GM21619 (cell line): Measurements from ENCODE around the gene FUBP1.
"Not testable (repeated sequence)": the region's sequence is repeated elsewhere in the genome, so short reads cannot be mapped to it uniquely, and the experiment has no call there.

ENCODE experiments used
- ATAC-seq: cut with Tn5 transposase; IDR thresholded peaks from one replicate; pipeline ENCODE4 v1.9.1; 2021; ENCODE audit not compliant: unreplicated experiment

The FUBP1 gene

GRCh38 chr1:77978969-77979876 lies at the start of gene FUBP1:
Gene FUBP1, minus strand, starts transcription at chr1:77979072. Its CDS starts 68 bp downstream, at chr1:77979004.
- peak; percentile 72 for ATAC-seq

- not testable (repeated sequence) for ATAC-seq
Measured at GRCh38 chr1:78021134-78021533, 42.3 kb upstream of the FUBP1 start.

GRCh38 chr1:78019024-78019423 lies 40.2 kb upstream of the FUBP1 start:
- no peak for ATAC-seq

GRCh38 chr1:78015148-78015547 lies 36.3 kb upstream of the FUBP1 start:
- no peak for ATAC-seq

GRCh38 chr1:78011050-78011449 lies 32.2 kb upstream of the FUBP1 start:
- ATAC-seq = no peak

- ATAC-seq = no peak
Measured at GRCh38 chr1:78009836-78010235, 31.0 kb upstream of the FUBP1 start.

GRCh38 chr1:78009276-78009675 lies 30.4 kb upstream of the FUBP1 start:
- ATAC-seq = no peak

- ATAC-seq = no peak
Measured at GRCh38 chr1:78007677-78008341, 28.9 kb upstream of the FUBP1 start.

- no peak for ATAC-seq
Measured at GRCh38 chr1:78006521-78006920, 27.6 kb upstream of the FUBP1 start.

- no peak for ATAC-seq
Measured at GRCh38 chr1:78005755-78006154, 26.9 kb upstream of the FUBP1 start.

GRCh38 chr1:78005448-78005722 lies 26.5 kb upstream of the FUBP1 start:
- ATAC-seq = no peak

GRCh38 chr1:78004719-78005447 lies 26.0 kb upstream of the FUBP1 start, which contains the start of gene DNAJB4:
Gene DNAJB4, plus strand, starts transcription at chr1:78004939. Its CDS starts 172 bp downstream, at chr1:78005111.
- ATAC-seq = peak; percentile 98

GRCh38 chr1:78003882-78004718 lies 25.2 kb upstream of the FUBP1 start:
- peak; percentile 53 for ATAC-seq

GRCh38 chr1:78003070-78003746 lies 24.3 kb upstream of the FUBP1 start:
- ATAC-seq = no peak

GRCh38 chr1:78000536-78000935 lies 21.7 kb upstream of the FUBP1 start:
- ATAC-seq = not testable (repeated sequence)

GRCh38 chr1:77996734-77997133 lies 17.9 kb upstream of the FUBP1 start:
- ATAC-seq = no peak

GRCh38 chr1:77994117-77994705 lies 15.3 kb upstream of the FUBP1 start:
- no peak for ATAC-seq

GRCh38 chr1:77991638-77992037 lies 12.8 kb upstream of the FUBP1 start:
- ATAC-seq = no peak

GRCh38 chr1:77990629-77991204 lies 11.8 kb upstream of the FUBP1 start:
- no peak for ATAC-seq
